Omental fat pad (tissue), 4 donors: Measurements from ENCODE around the gene RANBP17. TPM values are rescaled to one million over a fixed set of nuclear protein-coding genes. Genes with fewer than 3 reads are reported as not detected.
A peak's percentile ranks its signal among the peaks of the same experiment; 100 is the strongest.

Experiments used
- ATAC-seq: fragments of 150-250 bp; one replicate; pipeline ENCODE4 v1.9.1; 2016; ENCODE audit warnings: mild to moderate bottlenecking, moderate library complexity; ENCODE audit not compliant: low FRiP score
- DNase-seq: peaks from one replicate; pipeline ENCODE4 v3.0.0-alpha.2; 2019; ENCODE audit warnings: low spot score
- small RNA-seq: library from RNA; depleted of rRNA; stranded (forward); fragments of <200 nt; gene quantifications from one replicate; pipeline ENCODE3, GENCODE V24; 2016
- total RNA-seq, 4 donors: library from RNA; depleted of rRNA; stranded (reverse); fragments of >200 nt; gene quantifications; one replicate each; pipeline ENCODE4 v1.1.0, GENCODE V29; 2016
- TF ChIP-seq, protein P1 (sequence below), 3 donors: fragments of 450-650 bp; IDR thresholded peaks; one replicate each; pipeline ENCODE4 v1.5.1; 2016 to 2017; ENCODE audit warnings: antibody characterized with exemption in 3 of 3, mild to moderate bottlenecking in 3 of 3, moderate library complexity in 2 of 3

The RANBP17 gene
- total RNA-seq, 4 donors from 2014 or later = 0.93 to 10.7 (median 3.8) TPM

DNA sequence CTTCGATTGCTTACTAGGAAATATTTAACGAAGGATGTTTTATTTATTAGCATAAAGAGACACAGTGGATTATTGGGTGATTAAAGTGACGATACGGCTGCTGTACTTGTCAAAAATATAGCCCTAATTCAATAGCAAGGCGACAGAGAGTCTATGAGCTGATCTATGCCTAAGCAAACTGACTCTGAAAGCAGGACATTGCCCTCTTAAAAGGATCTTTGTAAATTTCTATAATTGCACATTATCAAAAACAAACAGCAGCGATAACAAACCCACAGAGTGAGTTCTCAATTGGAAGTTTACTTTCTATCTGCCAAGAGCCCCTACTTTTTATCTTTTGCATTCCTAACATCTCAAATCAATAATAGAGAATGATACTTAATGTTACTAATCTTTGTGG lies 478.7 kb downstream of the RANBP17 start:
- no peak for DNase-seq
- TF ChIP-seq, protein P1, sequence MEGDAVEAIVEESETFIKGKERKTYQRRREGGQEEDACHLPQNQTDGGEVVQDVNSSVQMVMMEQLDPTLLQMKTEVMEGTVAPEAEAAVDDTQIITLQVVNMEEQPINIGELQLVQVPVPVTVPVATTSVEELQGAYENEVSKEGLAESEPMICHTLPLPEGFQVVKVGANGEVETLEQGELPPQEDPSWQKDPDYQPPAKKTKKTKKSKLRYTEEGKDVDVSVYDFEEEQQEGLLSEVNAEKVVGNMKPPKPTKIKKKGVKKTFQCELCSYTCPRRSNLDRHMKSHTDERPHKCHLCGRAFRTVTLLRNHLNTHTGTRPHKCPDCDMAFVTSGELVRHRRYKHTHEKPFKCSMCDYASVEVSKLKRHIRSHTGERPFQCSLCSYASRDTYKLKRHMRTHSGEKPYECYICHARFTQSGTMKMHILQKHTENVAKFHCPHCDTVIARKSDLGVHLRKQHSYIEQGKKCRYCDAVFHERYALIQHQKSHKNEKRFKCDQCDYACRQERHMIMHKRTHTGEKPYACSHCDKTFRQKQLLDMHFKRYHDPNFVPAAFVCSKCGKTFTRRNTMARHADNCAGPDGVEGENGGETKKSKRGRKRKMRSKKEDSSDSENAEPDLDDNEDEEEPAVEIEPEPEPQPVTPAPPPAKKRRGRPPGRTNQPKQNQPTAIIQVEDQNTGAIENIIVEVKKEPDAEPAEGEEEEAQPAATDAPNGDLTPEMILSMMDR (IDR thresholded peaks at IDR 0.05) = no peak
- no peak for ATAC-seq

DNA sequence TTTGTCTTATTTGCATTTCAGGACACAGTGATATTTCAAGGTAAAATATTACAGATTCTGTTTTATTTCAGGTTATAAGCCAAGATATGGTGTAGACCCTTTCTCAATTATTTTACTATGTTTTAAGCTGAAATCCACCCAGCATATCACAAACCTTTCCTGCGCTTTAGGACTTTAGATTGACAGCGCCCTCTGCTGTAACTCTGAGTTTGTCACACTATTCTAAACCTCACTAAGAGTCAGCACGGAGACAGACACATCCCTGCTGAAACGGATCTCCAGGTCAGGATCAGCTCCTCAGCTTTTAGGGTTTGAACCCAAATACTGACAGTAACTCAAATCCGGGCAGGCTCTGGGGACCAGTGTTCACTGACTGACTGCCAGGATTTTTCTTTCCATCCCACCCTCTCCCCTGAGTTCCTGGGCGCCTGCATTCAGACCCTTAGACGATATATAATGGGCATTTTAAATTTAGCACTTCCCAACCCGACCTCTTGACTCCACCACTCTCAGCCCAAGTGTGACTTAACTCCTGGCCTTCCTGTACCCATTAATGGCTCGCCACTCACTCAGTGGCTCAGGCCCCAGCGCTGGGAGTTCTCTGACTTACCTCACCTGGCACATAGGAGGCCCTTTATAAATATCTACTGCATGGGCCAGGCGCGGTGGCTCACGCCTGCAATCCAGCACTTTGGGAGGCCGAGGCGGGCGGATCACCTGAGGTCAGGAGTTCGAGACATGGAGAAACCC lies 480.7 kb downstream of the RANBP17 start:
- ATAC-seq (no peak), DNase-seq (no peak)
- TF ChIP-seq, protein P1 (IDR thresholded peaks at IDR 0.05) = peak in 1 of 3 donors; percentile 31

DNA sequence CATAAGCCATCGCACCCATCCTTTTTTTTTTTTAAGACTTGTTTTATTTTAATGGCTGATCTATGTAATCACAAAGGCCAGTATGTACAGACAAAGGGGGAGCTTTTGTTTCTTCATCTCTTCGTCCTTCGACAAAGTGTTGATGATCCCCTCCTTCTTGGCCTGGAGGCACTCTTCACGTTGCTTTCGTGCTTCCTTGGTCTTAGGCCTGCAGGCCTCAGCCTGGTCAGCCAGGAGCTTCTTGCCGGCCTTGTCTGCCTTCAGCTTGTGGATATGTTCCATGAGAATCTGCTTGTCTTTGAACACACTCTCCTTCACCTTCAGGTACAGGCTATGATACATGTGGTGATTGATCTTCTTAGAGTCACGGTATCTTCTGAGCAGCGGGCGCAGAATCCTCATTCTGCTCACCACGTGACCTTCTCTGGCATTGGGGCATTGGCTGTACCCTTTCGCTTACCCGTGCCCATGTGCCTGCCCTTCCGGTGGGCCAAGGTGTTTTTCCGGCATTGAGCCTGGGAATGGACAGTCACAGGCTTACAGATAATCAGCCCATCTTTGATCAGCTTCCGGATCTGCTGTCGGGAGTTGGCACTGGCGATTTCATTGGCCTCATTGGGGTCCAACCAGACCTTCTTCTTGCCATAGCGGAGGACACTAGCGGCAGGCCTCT lies 483.3 kb downstream of the RANBP17 start:
- ATAC-seq (no peak), DNase-seq (no peak)
- TF ChIP-seq, protein P1 (IDR thresholded peaks at IDR 0.05) = no peak

Small RNAs within 50 kb of the gene (small RNA-seq; reads per million reads assigned to genes)
- not detected for gene AC091980.1

Other genes with a start within 250 kb of the RANBP17 start
- gene GABRP, start 78.3 kb upstream of the RANBP17 start, total RNA-seq = under 1 TPM in 2 of 4 donors, not detected in 2; 0.69 to 0.74 TPM